ENCODE data around the gene SEC24B. TPM values are rescaled to one million over a fixed set of nuclear protein-coding genes. Genes with fewer than 3 reads are reported as not detected.

The SEC24B gene
- total and polyA plus RNA-seq, 2 experiments from 2014 or later = 17.2 to 28.3 TPM

- H2AFZ ChIP-seq = no peak overlapping the region
- no peaks in the 10 kb centered on the region for H3K27me3 ChIP-seq
- H3K79me2 ChIP-seq = peaks cover 74% of the 10 kb centered on the region
- DNase-seq (ENCODE audit: low spot score) = no peak
- no peak overlapping the region for H3K27ac ChIP-seq
- H3K9me2 ChIP-seq (replicated peaks; ENCODE audit: insufficient read depth) = no peaks in the 10 kb centered on the region
- H3K4me3 ChIP-seq = no peak overlapping the region
- no peak overlapping the region for H3K4me2 ChIP-seq
- H3K4me1 ChIP-seq (ENCODE audit: insufficient read depth) = no peaks in the 10 kb centered on the region
- no peaks in the 10 kb centered on the region for H3K9me3 ChIP-seq (ENCODE audit: low read depth)
- no peak for TF ChIP-seq EZH2phosphoT487 (IDR thresholded peaks at IDR 0.05; ENCODE audit: low read depth, severe bottlenecking, unreplicated experiment)
- no peak for TF ChIP-seq EZH2 (IDR thresholded peaks at IDR 0.05; ENCODE audit: borderline replicate concordance)
- no peak for TF ChIP-seq CTCF (IDR thresholded peaks at IDR 0.05; ENCODE audit: poor library complexity)
- 83% methylated on average over 1 of the region's 1 CpG for WGBS (ENCODE audit: low lambda C conversion rate, missing lambda C conversion rate)
- peaks cover 22% of the 10 kb centered on the region for H4K20me1 ChIP-seq (ENCODE audit: insufficient read depth, poor library complexity, severe bottlenecking)
- no peaks in the 10 kb centered on the region for H3K36me3 ChIP-seq (replicated peaks; ENCODE audit: insufficient read depth, low read depth)
These were observed 52.4 kb downstream of the SEC24B start for GRCh38 chr4:109486007-109486406.

GRCh38 chr4:109494563-109494962 lies 60.9 kb downstream of the SEC24B start:
- no peak for DNase-seq (ENCODE audit: low spot score)
- Histone ChIP-seq H3K9me2 (replicated peaks; ENCODE audit: insufficient read depth) (no peaks in the 10 kb centered on the region), H3K9me3 (ENCODE audit: low read depth) (no peaks in the 10 kb centered on the region), H3K27ac (no peak overlapping the region), H2AFZ (no peak overlapping the region), H3K4me2 (no peak overlapping the region), H3K4me1 (ENCODE audit: insufficient read depth) (no peaks in the 10 kb centered on the region), H3K4me3 (no peak overlapping the region), H4K20me1 (ENCODE audit: insufficient read depth, poor library complexity, severe bottlenecking) (peaks cover 5% of the 10 kb centered on the region), H3K27me3 (no peaks in the 10 kb centered on the region), H3K36me3 (replicated peaks; ENCODE audit: insufficient read depth, low read depth) (no peaks in the 10 kb centered on the region), H3K79me2 (peaks cover 18% of the 10 kb centered on the region)
- TF ChIP-seq CTCF (IDR thresholded peaks at IDR 0.05; ENCODE audit: poor library complexity) (no peak), EZH2phosphoT487 (IDR thresholded peaks at IDR 0.05; ENCODE audit: low read depth, severe bottlenecking, unreplicated experiment) (no peak), EZH2 (IDR thresholded peaks at IDR 0.05; ENCODE audit: borderline replicate concordance) (no peak)
- WGBS (ENCODE audit: low lambda C conversion rate, missing lambda C conversion rate) = 87% methylated on average over 3 of the region's 3 CpGs

GRCh38 chr4:109495514-109495913 lies 61.9 kb downstream of the SEC24B start:
- H4K20me1 ChIP-seq (ENCODE audit: insufficient read depth, poor library complexity, severe bottlenecking) = no peaks in the 10 kb centered on the region
- TF ChIP-seq EZH2 (IDR thresholded peaks at IDR 0.05; ENCODE audit: borderline replicate concordance) (no peak), CTCF (IDR thresholded peaks at IDR 0.05; ENCODE audit: poor library complexity) (no peak), EZH2phosphoT487 (IDR thresholded peaks at IDR 0.05; ENCODE audit: low read depth, severe bottlenecking, unreplicated experiment) (no peak)
- no peak overlapping the region for H3K27ac ChIP-seq

GRCh38 chr4:109496875-109497274 lies 63.3 kb downstream of the SEC24B start:
- 95% methylated on average over 2 of the region's 2 CpGs for WGBS (ENCODE audit: low lambda C conversion rate, missing lambda C conversion rate)
- no peak overlapping the region for H2AFZ ChIP-seq
- no peak for DNase-seq (ENCODE audit: low spot score)
- H3K27ac ChIP-seq = no peak overlapping the region
- H3K4me1 ChIP-seq (ENCODE audit: insufficient read depth) = no peaks in the 10 kb centered on the region
- H3K4me3 ChIP-seq = no peak overlapping the region
- no peaks in the 10 kb centered on the region for H3K27me3 ChIP-seq
- no peaks in the 10 kb centered on the region for H4K20me1 ChIP-seq (ENCODE audit: insufficient read depth, poor library complexity, severe bottlenecking)
- peaks cover 6% of the 10 kb centered on the region for H3K79me2 ChIP-seq
- H3K36me3 ChIP-seq (replicated peaks; ENCODE audit: insufficient read depth, low read depth) = no peaks in the 10 kb centered on the region
- H3K9me2 ChIP-seq (replicated peaks; ENCODE audit: insufficient read depth) = no peaks in the 10 kb centered on the region
- no peak for TF ChIP-seq EZH2phosphoT487 (IDR thresholded peaks at IDR 0.05; ENCODE audit: low read depth, severe bottlenecking, unreplicated experiment)
- TF ChIP-seq EZH2 (IDR thresholded peaks at IDR 0.05; ENCODE audit: borderline replicate concordance) = no peak
- TF ChIP-seq CTCF (IDR thresholded peaks at IDR 0.05; ENCODE audit: poor library complexity) = no peak
- no peaks in the 10 kb centered on the region for H3K9me3 ChIP-seq (ENCODE audit: low read depth)
- no peak overlapping the region for H3K4me2 ChIP-seq

More at GRCh38 chr4:109495514-109495913, 61.9 kb downstream of the SEC24B start:
- Histone ChIP-seq H3K79me2 (peaks cover 10% of the 10 kb centered on the region), H3K27me3 (no peaks in the 10 kb centered on the region), H3K4me3 (no peak overlapping the region), H3K9me2 (replicated peaks; ENCODE audit: insufficient read depth) (no peaks in the 10 kb centered on the region), H3K4me2 (no peak overlapping the region), H3K4me1 (ENCODE audit: insufficient read depth) (no peaks in the 10 kb centered on the region), H3K9me3 (ENCODE audit: low read depth) (no peaks in the 10 kb centered on the region), H2AFZ (no peak overlapping the region), H3K36me3 (replicated peaks; ENCODE audit: insufficient read depth, low read depth) (no peaks in the 10 kb centered on the region)
- DNase-seq (ENCODE audit: low spot score) = no peak
- 79% methylated on average over 7 of the region's 7 CpGs for WGBS (ENCODE audit: low lambda C conversion rate, missing lambda C conversion rate)

All from hepatocyte (in vitro differentiated cells).